Tibial nerve (tissue), 3 donors: ENCODE data around the gene CST2.
"Not testable (repeated sequence)": the region's sequence is repeated elsewhere in the genome, so short reads cannot be mapped to it uniquely, and the experiment has no call there.

ENCODE experiments used
- CTCF ChIP-seq, 5 experiments: fragments of 200-600 bp in 3 of 5; fragments of 450-650 bp in 2 of 5; sonication (generic) in 3 of 5; IDR thresholded peaks; one replicate each; pipeline ENCODE4 v1.5.1; 2016 to 2019; ENCODE audit warnings: antibody characterized with exemption in 5 of 5, mild to moderate bottlenecking in 3 of 5, moderate library complexity in 2 of 5
- POLR2A ChIP-seq, 2 donors: fragments of 450-650 bp; IDR thresholded peaks; one replicate each; pipeline ENCODE4 v1.6.1; 2017; ENCODE audit warnings: antibody characterized with exemption in 2 of 2, mild to moderate bottlenecking in 2 of 2, moderate library complexity in 2 of 2

- not testable (repeated sequence) for TF ChIP-seq POLR2A, CTCF (IDR thresholded peaks at IDR 0.05)
Measured at GRCh38 chr20:23777380-23777779, 49.1 kb downstream of the CST2 start.
